Measurements from ENCODE around the gene TJP1.

GRCh38 chr15:29759596-29759995 lies 62.7 kb downstream of the TJP1 start:
- TF ChIP-seq CTCF (optimal IDR thresholded peaks at IDR 0.05 in 1 of 3, IDR thresholded peaks at IDR 0.05 in 1 of 3, conservative IDR thresholded peaks at IDR 0.05 in 1 of 3; ENCODE audit: extremely low read depth in 1 of 3, insufficient read depth in 2 of 3, low read length in 3 of 3) (no peak), EZH2 (IDR thresholded peaks at IDR 0.05; ENCODE audit: low read length) (no peak)
